Endodermal cell (in vitro differentiated cells): ENCODE results near the gene SMARCE1. TPM values are rescaled to one million over a fixed set of nuclear protein-coding genes. Genes with fewer than 3 reads are reported as not detected.

Source experiments
- DNase-seq: peaks from one replicate; pipeline ENCODE4 v3.0.0-alpha.2; 2017
- H3K27ac ChIP-seq: 2 replicates; pipeline ENCODE4 v1.5.1; 2013; ENCODE audit warnings: mild to moderate bottlenecking, low read depth, low read length, moderate library complexity
- H3K27me3 ChIP-seq: 2 replicates; pipeline ENCODE4 v1.6.1; 2013; ENCODE audit warnings: mild to moderate bottlenecking, low read length, moderate library complexity; ENCODE audit not compliant: insufficient read depth, control insufficient read depth, poor library complexity, severe bottlenecking
- H3K36me3 ChIP-seq: 2 replicates; pipeline ENCODE4 v1.7.0; 2013; ENCODE audit warnings: mild to moderate bottlenecking, low read length, moderate library complexity; ENCODE audit not compliant: control insufficient read depth, insufficient read depth
- H3K4me1 ChIP-seq: one replicate; pipeline ENCODE4 v1.7.0; 2013; ENCODE audit warnings: low read length; ENCODE audit not compliant: control insufficient read depth, insufficient read depth
- H3K4me3 ChIP-seq: 2 replicates; pipeline ENCODE4 v1.5.1; 2013; ENCODE audit warnings: mild to moderate bottlenecking, low read length, moderate library complexity
- H3K9ac ChIP-seq: 2 replicates; pipeline ENCODE4 v1.6.1; 2013; ENCODE audit warnings: mild to moderate bottlenecking, low read length, moderate library complexity; ENCODE audit not compliant: poor library complexity, severe bottlenecking; ENCODE audit errors: extremely low read depth
- H3K9me3 ChIP-seq: 2 replicates; pipeline ENCODE4 v1.6.1; 2013; ENCODE audit warnings: mild to moderate bottlenecking, low read length, moderate library complexity; ENCODE audit not compliant: control insufficient read depth
- H3K27ac Mint-ChIP-seq: 2 replicates; pipeline ENCODE4 v1.8.0; 2020; ENCODE audit warnings: mixed read lengths
- H3K27me3 Mint-ChIP-seq: 2 replicates; pipeline ENCODE4 v1.8.0; 2021; ENCODE audit warnings: mild to moderate bottlenecking, mixed read lengths; ENCODE audit not compliant: insufficient read depth
- H3K36me3 Mint-ChIP-seq: 2 replicates; pipeline ENCODE4 v1.8.0; 2020; ENCODE audit warnings: low read depth, mixed read lengths
- H3K4me1 Mint-ChIP-seq: 2 replicates; pipeline ENCODE4 v1.8.0; 2020; ENCODE audit warnings: mixed read lengths
- H3K4me3 Mint-ChIP-seq: 2 replicates; pipeline ENCODE4 v1.8.0; 2020; ENCODE audit warnings: mild to moderate bottlenecking, moderate library complexity, mixed read lengths
- H3K9me3 Mint-ChIP-seq: 2 replicates; pipeline ENCODE4 v1.8.0; 2020; ENCODE audit warnings: mild to moderate bottlenecking, mixed read lengths
- WGBS, 2 experiments: methylation state at CpG; one replicate each; pipeline versions ENCODE4 v1.1.5 to v1.1.7; 2013; ENCODE audit warnings: missing lambda C conversion rate in 2 of 2, mixed read lengths in 1 of 2; ENCODE audit not compliant: insufficient coverage in 1 of 2, insufficient read length in 1 of 2; 5-methylcytosine and 5-hydroxymethylcytosine counted together
- total RNA-seq, 2 donors: library from RNA; stranded (reverse); fragmentation: NEBNext Ultra II Directional in 1 of 2; extraction: Animal tissue kit (Norgen Biotek cat#: 25700) in 1 of 2; gene quantifications; 2 replicates in 1 of 2; 3 replicates in 1 of 2; pipeline ENCODE4 v1.2.1, GENCODE V29; 2021
- TF ChIP-seq, protein P1 (sequence below): fragments of 200-600 bp; sonication (generic); conservative IDR thresholded peaks from 2 replicates; pipeline ENCODE4 v1.5.0; 2021; ENCODE audit warnings: antibody characterized with exemption, mild to moderate bottlenecking

Gene SMARCE1
- total RNA-seq, 2 donors from 2014 or later = 156 to 191 TPM

DNA sequence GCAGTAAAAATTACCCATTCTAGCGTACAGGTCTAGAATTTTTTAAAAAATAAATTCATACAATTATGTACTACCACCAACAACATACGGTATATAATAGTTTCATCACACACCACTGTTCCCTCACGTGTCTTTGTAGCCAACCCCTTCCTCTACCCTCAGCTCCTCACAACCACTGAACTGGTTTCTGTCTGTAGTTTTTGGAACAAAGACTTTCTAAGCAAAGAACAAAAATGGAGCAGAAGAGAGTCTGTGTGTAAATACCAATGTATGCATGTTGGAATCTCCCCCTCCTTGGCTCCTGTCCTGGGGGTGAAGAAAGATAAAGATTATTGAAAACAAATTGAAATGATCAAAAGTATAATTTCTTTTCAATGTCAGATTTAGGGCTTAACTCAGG, 50.5 kb downstream of the SMARCE1 start:
- TF ChIP-seq, protein P1, sequence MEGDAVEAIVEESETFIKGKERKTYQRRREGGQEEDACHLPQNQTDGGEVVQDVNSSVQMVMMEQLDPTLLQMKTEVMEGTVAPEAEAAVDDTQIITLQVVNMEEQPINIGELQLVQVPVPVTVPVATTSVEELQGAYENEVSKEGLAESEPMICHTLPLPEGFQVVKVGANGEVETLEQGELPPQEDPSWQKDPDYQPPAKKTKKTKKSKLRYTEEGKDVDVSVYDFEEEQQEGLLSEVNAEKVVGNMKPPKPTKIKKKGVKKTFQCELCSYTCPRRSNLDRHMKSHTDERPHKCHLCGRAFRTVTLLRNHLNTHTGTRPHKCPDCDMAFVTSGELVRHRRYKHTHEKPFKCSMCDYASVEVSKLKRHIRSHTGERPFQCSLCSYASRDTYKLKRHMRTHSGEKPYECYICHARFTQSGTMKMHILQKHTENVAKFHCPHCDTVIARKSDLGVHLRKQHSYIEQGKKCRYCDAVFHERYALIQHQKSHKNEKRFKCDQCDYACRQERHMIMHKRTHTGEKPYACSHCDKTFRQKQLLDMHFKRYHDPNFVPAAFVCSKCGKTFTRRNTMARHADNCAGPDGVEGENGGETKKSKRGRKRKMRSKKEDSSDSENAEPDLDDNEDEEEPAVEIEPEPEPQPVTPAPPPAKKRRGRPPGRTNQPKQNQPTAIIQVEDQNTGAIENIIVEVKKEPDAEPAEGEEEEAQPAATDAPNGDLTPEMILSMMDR = no peak
- whole genome bisulfite sequencing, 2 experiments = 96% methylated on average over 3 of the region's 3 CpGs; no CpG with 5 or more reads in 1 of the 2 experiments
- no peaks in the 10 kb centered on the region for H3K9me3 ChIP-seq
- H3K4me3 ChIP-seq = no peak overlapping the region
- H3K4me3 Mint-ChIP-seq = no peak overlapping the region
- H3K36me3 ChIP-seq = no peaks in the 10 kb centered on the region
- no peak overlapping the region for H3K9ac ChIP-seq
- DNase-seq = no peak
- H3K4me1 Mint-ChIP-seq = peaks cover 12% of the 10 kb centered on the region
- no peaks in the 10 kb centered on the region for H3K27me3 ChIP-seq
- no peak overlapping the region for H3K27ac Mint-ChIP-seq
- no peaks in the 10 kb centered on the region for H3K36me3 Mint-ChIP-seq
- no peaks in the 10 kb centered on the region for H3K4me1 ChIP-seq
- peaks cover 8% of the 10 kb centered on the region for H3K27me3 Mint-ChIP-seq
- H3K9me3 Mint-ChIP-seq = peaks cover 3% of the 10 kb centered on the region
- H3K27ac ChIP-seq = no peak overlapping the region

DNA sequence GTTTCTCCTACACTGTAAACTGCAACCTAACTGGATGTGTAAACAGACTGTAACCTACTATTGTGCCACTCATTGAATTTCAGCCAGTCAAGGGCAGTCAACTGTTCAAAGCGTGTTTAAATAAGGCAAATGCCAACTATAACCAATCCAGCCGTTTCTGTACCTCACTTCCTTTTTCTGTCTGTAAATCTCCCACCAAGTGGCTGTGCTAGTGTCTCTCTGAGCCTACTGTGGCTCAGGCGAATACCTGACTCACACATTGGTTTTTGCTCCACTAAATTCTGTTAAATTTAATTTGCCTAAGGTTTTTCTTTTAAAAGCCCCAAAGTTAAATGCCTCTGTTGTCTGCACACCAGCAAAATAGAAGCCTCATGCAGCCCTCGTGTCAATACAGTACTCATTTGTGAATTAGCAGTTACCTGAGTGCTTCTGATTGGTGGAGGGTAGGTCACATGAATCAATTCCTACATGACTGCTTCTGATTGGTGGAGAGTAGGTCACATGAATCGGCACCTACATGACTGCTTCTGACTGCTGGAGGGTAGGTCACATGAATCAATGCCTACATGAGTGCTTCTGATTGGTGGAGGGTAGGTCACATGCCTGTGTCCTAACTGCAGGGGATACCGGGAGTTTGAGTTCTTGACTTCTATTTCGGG, 51.2 kb downstream of the SMARCE1 start:
- Mint-ChIP-seq H3K27me3 (peaks cover 8% of the 10 kb centered on the region), H3K4me1 (peaks cover 12% of the 10 kb centered on the region), H3K9me3 (peaks cover 3% of the 10 kb centered on the region), H3K4me3 (no peak overlapping the region), H3K36me3 (no peaks in the 10 kb centered on the region), H3K27ac (no peak overlapping the region)
- TF ChIP-seq, protein P1 = no peak
- no peak overlapping the region for H3K27ac ChIP-seq
- H3K4me1 ChIP-seq = no peaks in the 10 kb centered on the region
- no peaks in the 10 kb centered on the region for H3K9me3 ChIP-seq
- H3K9ac ChIP-seq = no peak overlapping the region
- WGBS, 2 experiments = 91 to 98% methylated on average over 6 to 7 of the region's 7 CpGs
- peak; percentile 64 for DNase-seq
- no peaks in the 10 kb centered on the region for H3K36me3 ChIP-seq
- H3K27me3 ChIP-seq = no peaks in the 10 kb centered on the region
- no peak overlapping the region for H3K4me3 ChIP-seq

DNA sequence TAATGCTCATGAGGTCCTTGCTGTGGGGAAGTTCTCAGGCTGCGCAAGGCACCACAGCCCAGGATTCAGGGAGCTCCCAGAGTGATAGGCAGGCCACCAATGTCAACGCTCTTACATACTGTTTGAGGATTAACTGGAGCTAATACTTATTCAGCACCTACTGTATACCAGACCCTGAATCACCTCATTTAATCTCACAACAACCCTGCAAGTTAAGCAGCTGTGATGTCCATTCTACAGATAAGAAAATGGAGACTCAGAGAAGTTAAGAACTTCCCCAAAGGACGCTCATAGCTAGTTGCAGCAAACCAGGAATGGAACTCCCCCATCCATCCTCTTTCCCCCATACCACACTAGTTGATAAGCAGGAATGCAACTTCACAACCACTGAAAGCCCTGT, 56.9 kb downstream of the SMARCE1 start:
- H3K4me3 Mint-ChIP-seq = no peak overlapping the region

More for the DNA sequence above, 56.9 kb downstream of the SMARCE1 start:
- no peak for DNase-seq
- TF ChIP-seq, protein P1 = no peak
- Histone ChIP-seq H3K4me1 (no peaks in the 10 kb centered on the region), H3K36me3 (no peaks in the 10 kb centered on the region), H3K9me3 (peaks cover 17% of the 10 kb centered on the region), H3K9ac (no peak overlapping the region), H3K27ac (no peak overlapping the region), H3K4me3 (no peak overlapping the region), H3K27me3 (no peaks in the 10 kb centered on the region)
- peaks cover 5% of the 10 kb centered on the region for H3K4me1 Mint-ChIP-seq
- no peaks in the 10 kb centered on the region for H3K36me3 Mint-ChIP-seq
- H3K27me3 Mint-ChIP-seq = peaks cover 19% of the 10 kb centered on the region
- H3K27ac Mint-ChIP-seq = no peak overlapping the region
- peaks cover 24% of the 10 kb centered on the region for H3K9me3 Mint-ChIP-seq
- whole genome bisulfite sequencing, 2 experiments = 96 to 100% methylated on average over 1 to 3 of the region's 3 CpGs
